Upper lobe of right lung (tissue), 1 donor: Measurements from ENCODE around the gene CAPN11. TPM values are rescaled to one million over a fixed set of nuclear protein-coding genes. Genes with fewer than 3 reads are reported as not detected.

Source experiments
- ATAC-seq: fragments of 200-7000 bp; cut with Tn5 transposase; one replicate; pipeline ENCODE4 v1.9.1; 2020; ENCODE audit warnings: mild to moderate bottlenecking, moderate library complexity
- DNase-seq: peaks from one replicate; pipeline ENCODE4 v3.0.0-alpha.2; 2020
- H3K27ac ChIP-seq: fragments of 200-600 bp; one replicate; pipeline ENCODE4 v1.8.0; 2022
- H3K27me3 ChIP-seq: fragments of 200-600 bp; one replicate; pipeline ENCODE4 v1.8.0; 2022; ENCODE audit warnings: mild to moderate bottlenecking
- H3K36me3 ChIP-seq: fragments of 200-600 bp; one replicate; pipeline ENCODE4 v1.8.0; 2022
- H3K4me1 ChIP-seq: fragments of 200-600 bp; one replicate; pipeline ENCODE4 v1.8.0; 2022
- H3K4me3 ChIP-seq: fragments of 200-600 bp; one replicate; pipeline ENCODE4 v1.8.0; 2022; ENCODE audit warnings: mild to moderate bottlenecking
- H3K9me3 ChIP-seq: fragments of 200-600 bp; one replicate; pipeline ENCODE4 v1.8.0; 2022
- intact Hi-C: fragments of 100-400 bp; cut with DNase I; formaldehyde crosslinking; loops from one replicate; pipeline ENCODE4 v1.11.0; 2022
- total RNA-seq: library from RNA; stranded (reverse); fragmentation: NEBNext Ultra II Directional; extraction: Animal tissue kit (Norgen Biotek cat#: 25700); gene quantifications from one replicate; pipeline ENCODE4 v1.2.1, GENCODE V29; 2021
- TF ChIP-seq, protein P1 (sequence below): fragments of 200-600 bp; IDR thresholded peaks from one replicate; pipeline ENCODE4 v1.8.0; 2022; ENCODE audit warnings: antibody characterized with exemption
- donor health status: DM: no; HTN: yes; CAD: no; lungs with severe emphysema.

CAPN11 gene
- total RNA-seq, 1 donor from 2014 or later = 1.6 TPM

DNA sequence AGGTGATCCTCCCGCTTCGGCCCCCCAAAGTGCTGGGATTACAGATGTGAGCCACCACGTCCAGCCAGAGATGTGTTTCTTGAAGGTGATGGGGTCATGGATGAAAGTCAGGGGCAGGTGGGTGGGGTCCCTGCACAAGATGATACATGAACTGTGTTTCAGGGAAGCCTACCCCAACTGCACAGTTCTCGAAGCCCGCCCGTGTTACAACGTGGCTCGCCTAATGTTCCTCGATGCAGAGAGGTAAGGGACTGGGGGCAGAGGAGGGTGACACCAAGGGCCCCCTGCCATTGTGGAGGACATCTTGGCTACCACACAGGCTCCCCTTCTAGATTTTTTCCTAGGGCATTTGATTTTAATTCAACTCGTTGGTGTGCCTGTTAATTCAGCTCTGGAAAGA, 11.9 kb upstream of the CAPN11 start:
- H3K4me3 ChIP-seq = no peak overlapping the region
- no peak overlapping the region for H3K27ac ChIP-seq
- TF ChIP-seq, protein P1, sequence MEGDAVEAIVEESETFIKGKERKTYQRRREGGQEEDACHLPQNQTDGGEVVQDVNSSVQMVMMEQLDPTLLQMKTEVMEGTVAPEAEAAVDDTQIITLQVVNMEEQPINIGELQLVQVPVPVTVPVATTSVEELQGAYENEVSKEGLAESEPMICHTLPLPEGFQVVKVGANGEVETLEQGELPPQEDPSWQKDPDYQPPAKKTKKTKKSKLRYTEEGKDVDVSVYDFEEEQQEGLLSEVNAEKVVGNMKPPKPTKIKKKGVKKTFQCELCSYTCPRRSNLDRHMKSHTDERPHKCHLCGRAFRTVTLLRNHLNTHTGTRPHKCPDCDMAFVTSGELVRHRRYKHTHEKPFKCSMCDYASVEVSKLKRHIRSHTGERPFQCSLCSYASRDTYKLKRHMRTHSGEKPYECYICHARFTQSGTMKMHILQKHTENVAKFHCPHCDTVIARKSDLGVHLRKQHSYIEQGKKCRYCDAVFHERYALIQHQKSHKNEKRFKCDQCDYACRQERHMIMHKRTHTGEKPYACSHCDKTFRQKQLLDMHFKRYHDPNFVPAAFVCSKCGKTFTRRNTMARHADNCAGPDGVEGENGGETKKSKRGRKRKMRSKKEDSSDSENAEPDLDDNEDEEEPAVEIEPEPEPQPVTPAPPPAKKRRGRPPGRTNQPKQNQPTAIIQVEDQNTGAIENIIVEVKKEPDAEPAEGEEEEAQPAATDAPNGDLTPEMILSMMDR = no peak
- ATAC-seq = no peak
- H3K4me1 ChIP-seq = no peaks in the 10 kb centered on the region
- H3K27me3 ChIP-seq = no peaks in the 10 kb centered on the region
- intact Hi-C loops = no loop called here
- peaks cover 67% of the 10 kb centered on the region for H3K36me3 ChIP-seq
- DNase-seq = no peak
- H3K9me3 ChIP-seq = no peaks in the 10 kb centered on the region

DNA sequence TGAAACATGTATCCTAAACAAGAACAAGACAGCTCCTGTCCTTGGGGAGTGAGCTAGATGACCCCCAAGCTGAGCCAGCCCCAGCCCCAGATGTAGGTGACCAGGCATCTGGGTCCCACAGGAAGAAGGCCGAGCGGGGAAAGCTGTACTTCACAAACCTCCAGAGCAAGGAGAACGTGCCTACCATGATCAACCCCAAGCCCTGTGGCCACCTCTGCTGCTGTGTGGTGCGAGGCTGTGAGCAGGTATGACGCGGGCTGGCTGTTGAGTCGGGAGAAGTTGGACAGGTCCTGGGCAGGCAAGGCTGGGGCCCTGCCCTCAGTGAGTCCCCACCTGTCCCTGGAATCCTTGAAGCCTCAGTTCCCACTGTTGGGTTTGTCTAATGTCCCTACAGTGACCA, 11.4 kb upstream of the CAPN11 start:
- ATAC-seq (no peak), DNase-seq (no peak)
- Histone ChIP-seq H3K4me3 (no peak overlapping the region), H3K27me3 (no peaks in the 10 kb centered on the region), H3K4me1 (no peaks in the 10 kb centered on the region), H3K27ac (no peak overlapping the region), H3K9me3 (no peaks in the 10 kb centered on the region), H3K36me3 (peaks cover 67% of the 10 kb centered on the region)
- TF ChIP-seq, protein P1 = no peak
- intact Hi-C loops = no loop called here

GRCh38 chr6:44148306-44148705, 10.3 kb upstream of the CAPN11 start:
- TF ChIP-seq, protein P1 = no peak
- Histone ChIP-seq H3K36me3 (peaks cover 57% of the 10 kb centered on the region), H3K27me3 (no peaks in the 10 kb centered on the region), H3K27ac (no peak overlapping the region), H3K4me1 (no peaks in the 10 kb centered on the region), H3K9me3 (no peaks in the 10 kb centered on the region), H3K4me3 (no peak overlapping the region)
- intact Hi-C loops = no loop called here
- ATAC-seq (no peak), DNase-seq (no peak)

DNA sequence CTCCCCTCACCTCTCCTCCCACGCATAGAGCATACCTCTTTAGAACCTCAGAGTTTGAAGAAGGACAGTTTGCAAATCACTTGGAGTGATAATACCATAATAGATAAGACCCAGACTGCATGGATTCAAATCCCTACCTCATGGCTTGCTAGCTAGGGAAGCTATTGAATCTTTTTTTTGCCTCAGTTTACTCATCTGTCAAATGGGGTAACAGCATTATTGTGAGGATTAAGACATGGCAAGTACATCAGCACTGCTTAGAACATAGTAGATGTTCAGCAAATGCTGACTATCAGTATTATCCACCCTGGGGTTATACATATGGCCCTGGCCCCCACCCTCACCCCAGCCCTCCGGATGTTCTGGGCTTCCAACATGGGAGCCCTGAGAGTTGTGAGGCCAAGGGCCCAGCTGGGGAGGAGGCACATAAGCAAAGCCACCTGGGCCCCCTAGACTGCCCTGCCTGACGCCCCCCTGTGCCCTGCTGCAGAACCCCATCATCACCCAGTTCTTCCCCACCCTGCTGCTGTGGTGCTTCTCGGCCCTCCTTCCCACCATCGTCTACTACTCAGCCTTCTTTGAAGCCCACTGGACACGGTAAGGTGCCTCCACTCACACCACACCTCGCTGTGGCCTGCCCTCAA, 9.1 kb upstream of the CAPN11 start:
- TF ChIP-seq, protein P1 = no peak

GRCh38 chr6:44150317-44150917, 8.2 kb upstream of the CAPN11 start:
- H3K27me3 ChIP-seq = no peaks in the 10 kb centered on the region
- no peak overlapping the region for H3K27ac ChIP-seq
- DNase-seq (no peak), ATAC-seq (no peak)
- H3K36me3 ChIP-seq = peaks cover 56% of the 10 kb centered on the region
- intact Hi-C loops = no loop called here
- H3K4me1 ChIP-seq = no peaks in the 10 kb centered on the region
- H3K4me3 ChIP-seq = no peak overlapping the region
- no peaks in the 10 kb centered on the region for H3K9me3 ChIP-seq
- TF ChIP-seq, protein P1 = no peak

More for the DNA sequence above, 9.1 kb upstream of the CAPN11 start:
- ATAC-seq (no peak), DNase-seq (no peak)
- Histone ChIP-seq H3K36me3 (peaks cover 58% of the 10 kb centered on the region), H3K9me3 (no peaks in the 10 kb centered on the region), H3K27ac (no peak overlapping the region), H3K27me3 (no peaks in the 10 kb centered on the region), H3K4me1 (no peaks in the 10 kb centered on the region), H3K4me3 (no peak overlapping the region)
- intact Hi-C loops = no loop called here
